Tibial nerve (tissue), 4 donors: ENCODE measurements around the gene SLC25A30.

ENCODE experiments used
- CTCF ChIP-seq, 5 experiments: fragments of 200-600 bp in 3 of 5; fragments of 450-650 bp in 2 of 5; sonication (generic) in 3 of 5; IDR thresholded peaks; one replicate each; pipeline ENCODE4 v1.5.1; 2016 to 2019; ENCODE audit warnings: antibody characterized with exemption in 5 of 5, mild to moderate bottlenecking in 3 of 5, moderate library complexity in 2 of 5
- EP300 ChIP-seq, 2 donors: sonication (generic); formaldehyde crosslinking; IDR thresholded peaks; one replicate each; pipeline ENCODE4 v1.6.1; 2017; ENCODE audit warnings: antibody characterized with exemption in 2 of 2, mild to moderate bottlenecking in 1 of 2
- POLR2A ChIP-seq, 2 donors: fragments of 450-650 bp; IDR thresholded peaks; one replicate each; pipeline ENCODE4 v1.6.1; 2017; ENCODE audit warnings: antibody characterized with exemption in 2 of 2, mild to moderate bottlenecking in 2 of 2, moderate library complexity in 2 of 2

GRCh38 chr13:45365558-45365885 lies 52.7 kb downstream of the SLC25A30 start:
- no peak for TF ChIP-seq POLR2A (IDR thresholded peaks at IDR 0.05)
- TF ChIP-seq CTCF (IDR thresholded peaks at IDR 0.05) = no peak
- no peak for TF ChIP-seq EP300 (IDR thresholded peaks at IDR 0.05)
